H1 (cell line): Measurements from ENCODE around the gene MAPRE2. TPM values are rescaled to one million over a fixed set of nuclear protein-coding genes. Genes with fewer than 3 reads are reported as not detected.

Experiments
- CTCF ChIA-PET: fragments of 300-600 bp; sonication (Branson Sonifier 250); formaldehyde crosslinking; loops from one replicate; lab custom pipeline; 2021; ENCODE audit not compliant: partially characterized antibody; lab: Charles Lee
- POLR2A ChIA-PET: fragments of 300-600 bp; sonication (Branson Sonifier 250); formaldehyde crosslinking; loops from one replicate; lab custom pipeline; 2021; ENCODE audit warnings: inconsistent platforms; ENCODE audit not compliant: partially characterized antibody; lab: Charles Lee
- DNase-seq, 2 experiments: peaks; one replicate each; pipeline versions ENCODE4 v3.0.0 to v3.0.0-alpha.2; 2010 to 2022; ENCODE audit warnings: low spot score in 2 of 2, low read depth in 1 of 2, mixed read lengths in 1 of 2
- FAIRE-seq: peaks from 2 replicates; lab custom pipeline; 2011; peaks lifted over from hg19 to GRCh38; lab: Jason Lieb, UNC
- H2AFZ ChIP-seq: 2 replicates; pipeline ENCODE4 v1.8.1; 2012; ENCODE audit warnings: low read length, inconsistent platforms
- H2AK5ac ChIP-seq: 2 replicates; pipeline ENCODE4 v1.6.1; 2013; ENCODE audit warnings: low read depth, low read length
- H2BK120ac ChIP-seq: replicated peaks from 2 replicates; pipeline ENCODE3; 2013; ENCODE audit warnings: low read depth, low read length, inconsistent platforms
- H2BK12ac ChIP-seq: 2 replicates; pipeline ENCODE4 v1.6.1; 2013; ENCODE audit warnings: low read depth, low read length
- H2BK15ac ChIP-seq: 2 replicates; pipeline ENCODE4 v1.6.1; 2013; ENCODE audit warnings: low read length
- H2BK20ac ChIP-seq: 2 replicates; pipeline ENCODE4 v1.6.1; 2013; ENCODE audit warnings: low read length
- H2BK5ac ChIP-seq: 2 replicates; pipeline ENCODE4 v1.6.1; 2013; ENCODE audit warnings: low read depth, low read length
- H3K14ac ChIP-seq: 2 replicates; pipeline ENCODE4 v1.6.1; 2013; ENCODE audit warnings: inconsistent platforms; ENCODE audit not compliant: insufficient read length
- H3K18ac ChIP-seq: 2 replicates; pipeline ENCODE4 v1.6.1; 2013; ENCODE audit warnings: low read length; ENCODE audit errors: extremely low read depth
- H3K23ac ChIP-seq: 2 replicates; pipeline ENCODE4 v1.6.1; 2013; ENCODE audit warnings: inconsistent platforms; ENCODE audit not compliant: insufficient read length
- H3K23me2 ChIP-seq: 2 replicates; pipeline ENCODE4 v1.6.1; 2013; ENCODE audit warnings: low read depth, low read length
- H3K27ac ChIP-seq: 2 replicates; pipeline ENCODE4 v1.6.1; 2011; ENCODE audit warnings: low read depth, low read length, inconsistent platforms
- H3K27me3 ChIP-seq, 4 experiments: replicated peaks in 1 of 4; 1 replicate in 1 of 4; 2 replicates in 3 of 4; pipeline versions ENCODE4 v1.6.1 to v1.8.1; 2011 to 2013; ENCODE audit warnings: low read length in 3 of 4, mild to moderate bottlenecking in 3 of 4, inconsistent platforms in 2 of 4, mixed read lengths in 2 of 4, moderate library complexity in 1 of 4; ENCODE audit not compliant: control insufficient read depth in 3 of 4, insufficient read depth in 3 of 4; ENCODE audit errors: extremely low read depth in 1 of 4
- H3K36me3 ChIP-seq, 4 experiments: 2 replicates each; pipeline versions ENCODE4 v1.6.1 to v1.8.1; 2011 to 2013; ENCODE audit warnings: mild to moderate bottlenecking in 4 of 4, low read length in 3 of 4, moderate library complexity in 2 of 4, control low read depth in 1 of 4, inconsistent platforms in 1 of 4; ENCODE audit not compliant: insufficient read depth in 4 of 4, control insufficient read depth in 2 of 4
- H3K4ac ChIP-seq: replicated peaks from 2 replicates; pipeline ENCODE3; 2013; ENCODE audit warnings: low read length, low read depth, mixed read lengths, inconsistent platforms; ENCODE audit not compliant: insufficient read length
- H3K4me1 ChIP-seq, 4 experiments: replicated peaks in 1 of 4; 1 replicate in 1 of 4; 2 replicates in 3 of 4; pipeline versions ENCODE4 v1.6.1 to v1.8.1; 2011 to 2013; ENCODE audit warnings: low read length in 3 of 4, inconsistent platforms in 2 of 4, mixed read lengths in 1 of 4; ENCODE audit not compliant: insufficient read depth in 4 of 4, control insufficient read depth in 3 of 4
- H3K4me2 ChIP-seq, 2 experiments: 2 replicates each; pipeline versions ENCODE4 v1.6.1 to v1.8.1; 2011 to 2013; ENCODE audit warnings: low read depth in 2 of 2, low read length in 2 of 2, control low read depth in 1 of 2, inconsistent platforms in 1 of 2, mild to moderate bottlenecking in 1 of 2; ENCODE audit not compliant: insufficient read depth in 1 of 2
- H3K4me3 ChIP-seq, 4 experiments: fragments of 200-600, 300-600 bp in 1 of 4; sonication (generic), shearing (Covaris generic), sonication (Bioruptor Twin) in 1 of 4; 2 replicates each; pipeline versions ENCODE4 v1.5.1 to v1.8.1; 2011 to 2016; ENCODE audit warnings: low read length in 4 of 4, low read depth in 3 of 4, control low read depth in 2 of 4, inconsistent platforms in 2 of 4, mild to moderate bottlenecking in 2 of 4, mixed read lengths in 1 of 4, moderate library complexity in 1 of 4; ENCODE audit not compliant: insufficient read depth in 2 of 4; ENCODE audit errors: extremely low read depth in 1 of 4
- H3K56ac ChIP-seq: replicated peaks from 2 replicates; pipeline ENCODE3; 2013; ENCODE audit warnings: low read depth, mild to moderate bottlenecking, mixed read lengths, low read length, inconsistent platforms; ENCODE audit not compliant: insufficient read length
- H3K79me1 ChIP-seq: 2 replicates; pipeline ENCODE4 v1.6.1; 2013; ENCODE audit warnings: low read depth, low read length, control low read depth
- H3K79me2 ChIP-seq, 2 experiments: 2 replicates each; pipeline versions ENCODE4 v1.6.1 to v1.8.1; 2012 to 2013; ENCODE audit warnings: low read length in 2 of 2, mild to moderate bottlenecking in 2 of 2, inconsistent platforms in 1 of 2; ENCODE audit not compliant: insufficient read depth in 2 of 2, control insufficient read depth in 1 of 2
- H3K9ac ChIP-seq, 4 experiments: replicated peaks in 1 of 4; 1 replicate in 1 of 4; 2 replicates in 3 of 4; pipeline versions ENCODE4 v1.6.1 to v1.8.1; 2011 to 2013; ENCODE audit warnings: low read depth in 3 of 4, low read length in 3 of 4, control low read depth in 2 of 4, mild to moderate bottlenecking in 2 of 4, moderate library complexity in 2 of 4, inconsistent platforms in 1 of 4; ENCODE audit errors: extremely low read depth in 1 of 4
- H3K9me3 ChIP-seq, 2 experiments: 2 replicates each; pipeline versions ENCODE4 v1.6.1 to v1.8.1; 2012 to 2013; ENCODE audit warnings: mild to moderate bottlenecking in 2 of 2, moderate library complexity in 2 of 2, control low read depth in 1 of 2, inconsistent platforms in 1 of 2, low read depth in 1 of 2, low read length in 1 of 2, mixed read lengths in 1 of 2; ENCODE audit not compliant: insufficient read depth in 2 of 2
- H4K20me1 ChIP-seq, 2 experiments: replicated peaks in 1 of 2; 2 replicates each; pipeline versions ENCODE3 to v1.8.1; 2011 to 2013; ENCODE audit warnings: inconsistent platforms in 2 of 2, low read length in 2 of 2, mild to moderate bottlenecking in 1 of 2; ENCODE audit not compliant: insufficient read depth in 2 of 2, control insufficient read depth in 1 of 2
- H4K5ac ChIP-seq: 2 replicates; pipeline ENCODE4 v1.6.1; 2013; ENCODE audit warnings: low read length, low read depth, mixed read lengths, inconsistent platforms; ENCODE audit not compliant: insufficient read length
- H4K8ac ChIP-seq: 2 replicates; pipeline ENCODE4 v1.8.0; 2013; ENCODE audit warnings: mild to moderate bottlenecking, moderate library complexity, low read length, inconsistent platforms; ENCODE audit not compliant: insufficient read depth; ENCODE audit errors: extremely low read depth
- H4K91ac ChIP-seq: replicated peaks from 2 replicates; pipeline ENCODE3; 2013; ENCODE audit warnings: low read length, mixed read lengths, inconsistent platforms; ENCODE audit not compliant: insufficient read length
- ASH2L ChIP-seq: fragments of 200-600, 300-600 bp; sonication (generic); IDR thresholded peaks from one replicate; pipeline ENCODE4 v1.7.1; 2017; ENCODE audit warnings: low read length
- JUN ChIP-seq: IDR thresholded peaks from 2 replicates; pipeline ENCODE4 v1.6.1; 2011; ENCODE audit warnings: low read depth, mild to moderate bottlenecking, improper control_type of control experiment, low read length
- JUND ChIP-seq: IDR thresholded peaks from 2 replicates; pipeline ENCODE4 v1.6.1; 2011; ENCODE audit warnings: mild to moderate bottlenecking, improper control_type of control experiment, low read length
- RAD21 ChIP-seq, 2 experiments: IDR thresholded peaks in 1 of 2; conservative IDR thresholded peaks in 1 of 2; 2 replicates each; pipeline ENCODE4 v1.6.1; 2011; ENCODE audit warnings: low read depth in 2 of 2, low read length in 2 of 2, improper control_type of control experiment in 1 of 2, inconsistent platforms in 1 of 2, mild to moderate bottlenecking in 1 of 2, moderate library complexity in 1 of 2
- SIX5 ChIP-seq: IDR thresholded peaks from 2 replicates; pipeline ENCODE4 v1.6.1; 2011; ENCODE audit warnings: mild to moderate bottlenecking, low read depth, low read length
- SP4 ChIP-seq: IDR thresholded peaks from 2 replicates; pipeline ENCODE4 v1.6.1; 2012; ENCODE audit warnings: low read length, inconsistent platforms
- SRF ChIP-seq: IDR thresholded peaks from 2 replicates; pipeline ENCODE4 v1.6.1; 2011; ENCODE audit warnings: mild to moderate bottlenecking, low read depth, low read length, moderate library complexity
- WGBS, 2 experiments: shearing (Covaris generic) in 1 of 2; methylation state at CpG; one replicate each; pipeline versions ENCODE4 v1.1.6 to v1.1.7; 2013 to 2015; ENCODE audit warnings: low lambda C conversion rate in 2 of 2, mixed read lengths in 2 of 2, inconsistent platforms in 1 of 2, low coverage in 1 of 2, missing lambda C conversion rate in 1 of 2; ENCODE audit not compliant: insufficient replicate concordance in 2 of 2, insufficient coverage in 1 of 2, insufficient read length in 1 of 2; ENCODE audit errors: extremely low coverage in 1 of 2, missing lambda C conversion rate in 1 of 2; 5-methylcytosine and 5-hydroxymethylcytosine counted together
- polyA plus RNA-seq, 7 experiments: library from polyadenylated mRNA; depleted of rRNA in 3 of 7; stranded (reverse) in 5 of 7; unstranded in 2 of 7; fragments of >200 nt in 5 of 7; fragments of 200-250 nt in 2 of 7; gene quantifications; 1 replicate in 5 of 7; 2 replicates in 1 of 7; 4 replicates in 1 of 7; pipeline versions ENCODE4 v1.2.1 to v1.2.3, GENCODE V29; 2011 to 2013; ENCODE audit warnings: missing spikeins in 2 of 7, mixed read lengths in 2 of 7
- total RNA-seq: library from RNA; stranded (reverse); fragmentation: NEBNext Ultra II Directional; extraction: Animal tissue kit (Norgen Biotek cat#: 25700); gene quantifications from 2 replicates; pipeline ENCODE4 v1.2.1, GENCODE V29; 2021
- TF ChIP-seq, protein P1 (sequence below), 3 experiments: IDR thresholded peaks; 1 replicate in 2 of 3; 2 replicates in 1 of 3; pipeline versions ENCODE4 v1.5.1 to v1.6.1; 2011; ENCODE audit warnings: low read length in 3 of 3, mild to moderate bottlenecking in 3 of 3, inconsistent platforms in 2 of 3, low read depth in 1 of 3, moderate library complexity in 1 of 3; ENCODE audit not compliant: insufficient read depth in 1 of 3; ENCODE audit errors: control extremely low read depth in 1 of 3

The MAPRE2 gene
- total and polyA plus RNA-seq, 2 of the 8 experiments (the other 6 are each of a cell fraction or from before 2014, with no cell fraction given) = 32.6 to 33.1 TPM

DNA sequence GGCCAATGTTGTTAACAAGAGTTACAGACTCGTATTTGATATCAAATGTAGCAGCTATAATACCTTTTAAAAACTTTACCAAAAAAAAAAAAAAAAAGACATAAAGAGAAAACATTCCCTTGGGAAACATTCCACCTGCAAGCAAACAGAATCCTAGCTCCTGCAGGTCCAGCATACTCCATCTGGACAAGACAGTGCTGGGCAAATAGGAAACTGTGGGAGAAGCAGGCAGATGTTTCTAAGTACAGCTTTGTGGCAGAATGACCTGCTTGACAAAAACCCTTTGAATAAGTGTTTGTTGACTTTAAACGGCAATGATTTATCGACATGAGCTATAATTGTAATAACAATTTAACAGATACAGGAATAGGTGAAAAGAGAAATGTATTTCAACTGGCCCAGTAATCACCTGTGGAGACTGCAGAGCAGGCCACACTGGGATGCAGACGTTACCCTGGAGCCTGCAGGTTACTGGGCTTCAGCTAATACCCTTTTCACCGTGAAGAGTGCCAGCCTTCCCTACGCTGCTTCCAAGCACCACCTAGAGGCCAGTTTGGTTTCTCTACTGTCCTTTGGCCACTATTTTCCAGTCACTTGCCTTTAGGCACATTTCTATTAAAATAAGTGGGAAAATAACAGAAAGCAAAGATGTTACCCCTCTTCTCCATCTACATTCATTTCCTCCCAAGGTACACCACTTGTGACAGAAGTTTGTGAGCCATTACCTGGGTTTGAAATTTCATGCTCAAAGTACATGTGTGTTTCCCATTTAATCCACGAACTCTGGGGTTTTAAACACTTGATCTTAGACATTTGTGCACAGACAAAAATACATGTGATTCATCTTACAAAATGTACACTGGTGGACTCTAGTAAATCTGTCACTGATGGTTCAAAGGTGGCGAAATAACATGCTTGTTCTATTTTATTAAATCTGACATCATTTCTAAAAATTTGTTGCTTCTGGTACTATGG lies 102.7 kb downstream of the MAPRE2 start:
- H3K36me3 ChIP-seq = no peaks in the 10 kb centered on the region; a peak in 1 of 8 replicates
- no peaks in the 10 kb centered on the region for H3K79me1 ChIP-seq
- H2BK120ac ChIP-seq = no peak overlapping the region
- H4K91ac ChIP-seq = no peak overlapping the region
- H3K14ac ChIP-seq = no peak overlapping the region
- H3K4ac ChIP-seq = no peak overlapping the region
- H2BK5ac ChIP-seq = no peak overlapping the region
- H4K5ac ChIP-seq = no peak overlapping the region
- no peak overlapping the region for H2BK12ac ChIP-seq
- POLR2A ChIA-PET = no interaction called here
- no peaks in the 10 kb centered on the region for H3K23me2 ChIP-seq
- no peaks in the 10 kb centered on the region for H3K27me3 ChIP-seq
- H3K9me3 ChIP-seq = no peaks in the 10 kb centered on the region
- DNase-seq (peak; percentile 27 to 56), FAIRE-seq (peak; percentile 75)
- H2AFZ ChIP-seq = no peak overlapping the region
- no peak overlapping the region for H3K4me2 ChIP-seq
- no peak overlapping the region for H3K27ac ChIP-seq
- no peak for TF ChIP-seq SRF
- TF ChIP-seq, protein P1, sequence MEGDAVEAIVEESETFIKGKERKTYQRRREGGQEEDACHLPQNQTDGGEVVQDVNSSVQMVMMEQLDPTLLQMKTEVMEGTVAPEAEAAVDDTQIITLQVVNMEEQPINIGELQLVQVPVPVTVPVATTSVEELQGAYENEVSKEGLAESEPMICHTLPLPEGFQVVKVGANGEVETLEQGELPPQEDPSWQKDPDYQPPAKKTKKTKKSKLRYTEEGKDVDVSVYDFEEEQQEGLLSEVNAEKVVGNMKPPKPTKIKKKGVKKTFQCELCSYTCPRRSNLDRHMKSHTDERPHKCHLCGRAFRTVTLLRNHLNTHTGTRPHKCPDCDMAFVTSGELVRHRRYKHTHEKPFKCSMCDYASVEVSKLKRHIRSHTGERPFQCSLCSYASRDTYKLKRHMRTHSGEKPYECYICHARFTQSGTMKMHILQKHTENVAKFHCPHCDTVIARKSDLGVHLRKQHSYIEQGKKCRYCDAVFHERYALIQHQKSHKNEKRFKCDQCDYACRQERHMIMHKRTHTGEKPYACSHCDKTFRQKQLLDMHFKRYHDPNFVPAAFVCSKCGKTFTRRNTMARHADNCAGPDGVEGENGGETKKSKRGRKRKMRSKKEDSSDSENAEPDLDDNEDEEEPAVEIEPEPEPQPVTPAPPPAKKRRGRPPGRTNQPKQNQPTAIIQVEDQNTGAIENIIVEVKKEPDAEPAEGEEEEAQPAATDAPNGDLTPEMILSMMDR (IDR thresholded peaks at IDR 0.05; ENCODE audit: control extremely low read depth in 1 of 3, insufficient read depth in 1 of 3, low read depth in 1 of 3, low read length in 3 of 3) = peak; percentile 55 to 89 (median 86)
- TF ChIP-seq JUN = no peak
- TF ChIP-seq SP4 = no peak
- TF ChIP-seq ASH2L = no peak
- TF ChIP-seq SIX5 = no peak
- TF ChIP-seq RAD21 (IDR thresholded peaks at IDR 0.05 in 1 of 2, conservative IDR thresholded peaks at IDR 0.05 in 1 of 2; ENCODE audit: low read depth in 2 of 2, low read length in 2 of 2) = peak; percentile 86 to 92
- no peak for TF ChIP-seq JUND
- CTCF ChIA-PET = interaction anchor here (0.5 to 6.8 kb wide), 36 partner anchors 9 to 334 kb away, joined by 3 to 71 read pairs (median 4); no protein-coding TSS in a partner anchor
- H2BK15ac ChIP-seq = no peak overlapping the region
- H3K9ac ChIP-seq = no peak overlapping the region
- H2AK5ac ChIP-seq = no peak overlapping the region
- H3K79me2 ChIP-seq = no peaks in the 10 kb centered on the region
- peaks cover 2 to 7% (median 4%) of the 10 kb centered on the region in 4 experiments; a peak in 4 of 7 replicates for H3K4me1 ChIP-seq
- no peaks in the 10 kb centered on the region for H4K20me1 ChIP-seq
- no peak overlapping the region for H3K56ac ChIP-seq
- no peak overlapping the region for H3K23ac ChIP-seq
- no peak overlapping the region for H3K18ac ChIP-seq
- 58% methylated on average over 8 of the region's 8 CpGs; no CpG with 5 or more reads in 1 of the 2 experiments for WGBS, 2 experiments
- H2BK20ac ChIP-seq = no peak overlapping the region
- no peak overlapping the region for H3K4me3 ChIP-seq
- no peak overlapping the region for H4K8ac ChIP-seq
